ENCODE results near the gene SLAMF1. TPM values are rescaled to one million over a fixed set of nuclear protein-coding genes. Genes with fewer than 3 reads are reported as not detected.

The SLAMF1 gene
- total and polyA plus RNA-seq, 4 donors, result 0.09 to 1.1 (median 0.17) TPM

GRCh38 chr1:160665330-160666078, 18.7 kb upstream of the SLAMF1 start:
- no peaks in the 10 kb centered on the region for H3K27me3 ChIP-seq (ENCODE audit: control insufficient read depth in 4 of 4, insufficient read depth in 4 of 4, low read length in 3 of 4)
- DNase-seq (ENCODE audit: low spot score), result no peak
- whole genome bisulfite sequencing, result 32% methylated on average over 6 of the region's 6 CpGs
- H3K36me3 ChIP-seq (ENCODE audit: control insufficient read depth in 4 of 4, insufficient read depth in 3 of 4, low read depth in 1 of 4, low read length in 3 of 4), result no peaks in the 10 kb centered on the region
- peak overlapping the region; percentile 9 to 46 for H3K27ac ChIP-seq (ENCODE audit: low read depth in 1 of 2, low read length in 2 of 2)
- H3K4me3 ChIP-seq (ENCODE audit: low read depth in 1 of 3, low read length in 3 of 3), result no peak overlapping the region
- peaks cover 0 to 5% (median 0%) of the 10 kb centered on the region in 4 donors for H3K9me3 ChIP-seq (ENCODE audit: control insufficient read depth in 4 of 4, low read length in 3 of 4)
- no peak overlapping the region for H3K9ac ChIP-seq (ENCODE audit: low read depth in 1 of 2, low read length in 2 of 2)
- no peaks in the 10 kb centered on the region for H3K4me1 ChIP-seq (ENCODE audit: control insufficient read depth in 4 of 4, insufficient read depth in 4 of 4, low read length in 3 of 4)
- TF ChIP-seq HNF4A (conservative IDR thresholded peaks at IDR 0.05) (no peak), MAX (IDR thresholded peaks at IDR 0.05) (peak; percentile 62), SP1 (IDR thresholded peaks at IDR 0.05) (peak; percentile 8), CTCF (IDR thresholded peaks at IDR 0.05; ENCODE audit: low read depth, low read length, missing input control) (no peak), NR2F2 (IDR thresholded peaks at IDR 0.05) (peak; percentile 93), EGR1 (IDR thresholded peaks at IDR 0.05; ENCODE audit: low read depth in 2 of 2) (peak in 1 of 2 donors; percentile 52), ATF3 (IDR thresholded peaks at IDR 0.05) (no peak)

GRCh38 chr1:160664573-160665051, 17.8 kb upstream of the SLAMF1 start:
- H3K27ac ChIP-seq (ENCODE audit: low read depth in 1 of 2, low read length in 2 of 2), result peak overlapping the region in 1 of 2 donors; percentile 46
- no peak for TF ChIP-seq RXRA (IDR thresholded peaks at IDR 0.05)
- TF ChIP-seq ZBTB33 (IDR thresholded peaks at IDR 0.05), result no peak
- TF ChIP-seq GABPA (IDR thresholded peaks at IDR 0.05 in 1 of 2, conservative IDR thresholded peaks at IDR 0.05 in 1 of 2), result no peak
- TF ChIP-seq YY1 (IDR thresholded peaks at IDR 0.05), result no peak
- no peak for TF ChIP-seq JUND (IDR thresholded peaks at IDR 0.05)
- no peak for TF ChIP-seq REST (IDR thresholded peaks at IDR 0.05)
- no peak for TF ChIP-seq HNF4G (IDR thresholded peaks at IDR 0.05)
- no peak for TF ChIP-seq TAF1 (conservative IDR thresholded peaks at IDR 0.05)
- no peak for TF ChIP-seq FOXA1 (IDR thresholded peaks at IDR 0.05)
- TF ChIP-seq HNF4A (conservative IDR thresholded peaks at IDR 0.05), result no peak
- TF ChIP-seq CTCF (IDR thresholded peaks at IDR 0.05; ENCODE audit: low read depth, low read length, missing input control), result no peak
- TF ChIP-seq NR2F2 (IDR thresholded peaks at IDR 0.05), result no peak
- no peak for TF ChIP-seq FOXA2 (IDR thresholded peaks at IDR 0.05)
- no peak for TF ChIP-seq EGR1 (IDR thresholded peaks at IDR 0.05; ENCODE audit: low read depth in 2 of 2)
- DNase-seq (ENCODE audit: low spot score), result no peak
- no peaks in the 10 kb centered on the region for H3K27me3 ChIP-seq (ENCODE audit: control insufficient read depth in 4 of 4, insufficient read depth in 4 of 4, low read length in 3 of 4)
- WGBS, result 81% methylated on average over 3 of the region's 3 CpGs
- no peak overlapping the region for H3K9ac ChIP-seq (ENCODE audit: low read depth in 1 of 2, low read length in 2 of 2)
- no peaks in the 10 kb centered on the region for H3K4me1 ChIP-seq (ENCODE audit: control insufficient read depth in 4 of 4, insufficient read depth in 4 of 4, low read length in 3 of 4)
- peaks cover 0 to 5% (median 0%) of the 10 kb centered on the region in 4 donors for H3K9me3 ChIP-seq (ENCODE audit: control insufficient read depth in 4 of 4, low read length in 3 of 4)
- H3K36me3 ChIP-seq (ENCODE audit: control insufficient read depth in 4 of 4, insufficient read depth in 3 of 4, low read depth in 1 of 4, low read length in 3 of 4), result no peaks in the 10 kb centered on the region
- H3K4me3 ChIP-seq (ENCODE audit: low read depth in 1 of 3, low read length in 3 of 3), result no peak overlapping the region
